Fibroblast of upper back skin (primary cell): ENCODE results near the gene LMTK2.
"Not testable (repeated sequence)": the region's sequence is repeated elsewhere in the genome, so short reads cannot be mapped to it uniquely, and the experiment has no call there.

ENCODE experiments used
- DNase-seq: peaks from one replicate; pipeline ENCODE4 v3.0.0-alpha.2; 2013

LMTK2 gene

DNA sequence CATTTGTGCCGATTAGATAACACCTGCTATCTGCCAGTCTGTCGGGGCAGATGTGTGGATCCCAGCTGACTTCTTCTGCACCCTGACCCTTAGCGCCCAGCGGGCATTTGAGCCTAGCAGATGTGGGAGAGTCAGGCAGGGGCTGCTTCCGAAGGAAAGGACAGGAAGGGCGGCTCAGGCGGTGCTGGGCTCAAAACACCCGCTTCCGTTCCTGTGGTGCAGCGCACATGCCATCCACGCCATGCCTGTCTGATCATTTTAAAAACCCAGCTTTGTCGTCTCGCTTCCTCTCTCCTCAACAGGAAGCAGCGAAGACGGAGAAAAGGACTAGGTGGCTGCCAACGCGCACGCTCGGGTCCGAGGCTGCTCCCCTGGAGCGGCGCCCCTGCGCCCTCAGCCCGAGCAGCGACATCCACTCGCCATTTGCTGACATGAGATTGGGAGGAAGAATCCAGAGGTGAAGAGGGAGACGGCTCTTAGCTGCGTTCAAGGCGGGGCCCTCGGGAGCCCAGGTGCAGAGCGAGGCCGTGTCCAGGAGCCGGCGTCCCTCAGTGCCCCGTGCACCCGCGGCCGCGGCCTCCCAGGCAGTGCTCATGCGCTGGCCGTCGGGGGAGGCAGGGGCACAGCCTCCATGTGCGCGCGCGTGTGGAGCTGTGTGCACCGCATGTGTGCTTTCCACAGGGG lies 98.6 kb downstream of the LMTK2 start:
- DNase-seq: no peak

DNA sequence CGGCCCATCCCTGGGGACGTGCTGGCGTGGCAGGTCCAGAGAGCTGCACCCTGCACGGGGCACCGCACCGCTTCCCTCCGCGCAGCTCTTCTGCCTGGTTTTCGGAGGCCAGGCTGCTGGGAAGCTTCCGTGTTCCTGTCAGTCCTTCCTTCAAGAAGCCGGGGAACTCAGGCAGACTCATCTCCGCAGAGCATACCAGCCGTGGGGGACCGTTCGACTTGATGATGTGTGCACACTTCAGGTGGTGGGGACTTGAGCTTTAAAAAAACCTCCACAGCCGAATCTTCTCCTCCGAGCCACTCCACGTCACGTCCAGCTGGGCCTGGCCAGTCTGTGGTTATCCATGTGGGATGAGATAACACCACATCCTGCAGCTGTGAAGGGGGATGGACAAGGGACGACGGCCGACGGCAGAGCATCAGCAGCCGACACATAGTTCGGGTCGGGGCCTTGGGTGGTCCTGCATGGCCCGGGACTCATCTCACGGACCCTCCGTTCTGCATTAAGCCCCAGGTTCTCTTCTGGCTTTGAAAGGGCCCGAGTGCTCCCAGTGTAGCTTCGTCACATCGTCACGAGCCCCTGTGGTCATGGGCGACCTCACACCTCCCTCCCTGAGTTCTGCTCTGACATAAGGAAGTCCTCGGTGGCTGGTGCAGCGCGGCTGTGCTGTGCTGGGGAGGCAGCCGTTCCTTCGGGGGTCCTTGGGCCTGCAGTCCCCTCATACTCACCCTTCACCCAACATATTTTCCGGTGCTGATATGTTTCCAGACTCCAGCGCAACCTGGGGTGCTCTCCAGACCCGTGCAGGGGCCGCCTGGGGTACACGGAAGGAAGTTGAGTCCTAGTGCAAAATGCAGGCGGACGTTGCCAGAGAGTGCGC lies 100.0 kb downstream of the LMTK2 start:
- no peak for DNase-seq

DNA sequence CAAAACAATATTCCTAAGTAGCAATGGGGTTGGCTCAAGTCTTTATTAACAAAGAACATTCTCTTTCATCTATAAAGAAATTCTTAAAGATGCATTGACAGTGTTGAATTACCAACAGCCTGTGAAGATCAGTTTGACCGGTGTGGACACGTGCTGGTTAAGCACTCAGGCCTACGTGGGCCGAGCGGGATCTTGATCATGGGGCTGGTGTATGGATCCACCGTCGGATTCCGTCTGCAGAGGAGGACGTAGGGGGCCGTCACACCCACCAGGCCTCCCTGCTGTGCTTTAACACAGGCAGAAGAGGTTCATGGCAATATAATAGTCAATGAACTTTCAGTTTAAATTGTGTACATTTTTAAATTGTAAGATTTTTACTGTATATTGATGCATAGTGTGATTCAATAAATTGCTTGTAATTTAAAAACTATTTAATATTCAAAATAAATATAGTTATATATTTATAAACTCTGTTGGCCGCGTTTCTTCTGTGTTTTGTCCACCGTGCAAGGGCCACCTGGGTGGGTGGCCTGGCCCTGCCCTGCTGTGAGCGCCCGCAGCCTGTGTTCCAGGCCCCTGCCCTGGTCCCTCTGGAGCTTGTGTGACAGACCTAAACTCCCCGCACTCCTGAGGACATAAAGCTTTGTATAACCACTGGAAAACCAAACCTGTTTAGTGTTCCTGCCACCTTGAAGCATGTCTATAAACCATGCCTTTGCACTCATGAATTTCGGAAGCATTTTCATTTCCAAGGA lies 102.7 kb downstream of the LMTK2 start:
- no peak for DNase-seq

DNA sequence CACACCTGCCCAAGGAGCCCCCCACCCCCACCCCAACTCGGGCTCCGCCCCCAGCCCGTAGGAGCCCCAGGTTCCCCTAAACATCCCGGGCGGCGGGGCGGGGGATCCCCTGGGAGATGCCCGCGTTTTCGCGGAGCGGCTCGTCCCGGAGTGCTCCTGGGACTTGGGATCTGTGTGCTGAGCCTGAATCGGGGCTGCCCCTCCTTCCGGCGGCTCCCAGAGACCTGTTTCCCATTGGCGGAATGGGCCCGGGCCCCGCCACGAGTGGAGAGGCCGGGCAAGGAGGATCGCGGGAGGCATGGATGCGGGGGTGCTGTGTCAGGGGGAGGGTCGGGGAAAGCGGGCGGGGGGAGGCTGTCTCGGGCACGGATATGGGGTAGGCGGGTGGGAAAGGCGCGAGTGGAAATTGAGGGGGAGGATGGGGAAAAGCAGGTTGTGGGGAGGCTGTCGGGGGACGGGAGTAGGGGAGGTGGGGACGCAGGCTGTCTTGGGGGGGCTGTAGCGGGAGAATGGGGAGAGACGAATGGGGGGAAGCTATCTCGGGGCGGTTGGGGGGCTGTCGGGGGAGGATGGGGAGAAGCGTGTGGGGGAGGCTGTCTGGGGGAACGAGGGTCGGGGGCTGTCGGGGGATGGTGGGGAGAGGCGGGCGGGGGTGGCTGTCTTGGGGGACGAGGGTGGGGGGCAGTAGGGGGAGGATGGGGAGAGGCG lies 104.0 kb downstream of the LMTK2 start:
- DNase-seq: peak; percentile 10

DNA sequence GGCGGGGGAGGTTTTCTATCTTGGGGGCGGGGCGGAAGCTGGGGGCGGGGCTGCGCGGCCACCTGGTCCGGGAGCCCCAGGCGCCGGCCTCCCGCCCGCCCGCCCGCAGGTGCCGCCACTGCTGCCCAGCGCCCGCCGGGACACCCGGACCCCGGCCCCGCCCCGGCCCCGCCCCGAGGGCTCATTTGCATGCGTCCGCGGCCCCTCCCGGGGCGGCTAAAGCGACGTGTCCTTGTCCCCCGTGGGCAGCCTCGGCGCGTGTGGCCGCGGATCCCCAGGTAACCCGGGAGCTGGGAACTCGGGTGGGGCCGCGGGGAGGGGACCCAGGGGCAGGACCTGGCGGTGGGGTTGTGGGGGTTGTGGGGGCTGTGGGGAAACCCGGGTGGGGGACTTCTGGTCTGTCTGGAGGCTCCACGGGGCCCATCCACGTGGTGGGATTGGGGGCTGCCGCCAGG lies 104.6 kb downstream of the LMTK2 start, which contains the start of gene BHLHA15:
BHLHA15 (plus strand) TSS at position 219 of the 455 bp plus-strand sequence. CDS start 871 bp downstream, outside the sequence.
- no peak for DNase-seq

DNA sequence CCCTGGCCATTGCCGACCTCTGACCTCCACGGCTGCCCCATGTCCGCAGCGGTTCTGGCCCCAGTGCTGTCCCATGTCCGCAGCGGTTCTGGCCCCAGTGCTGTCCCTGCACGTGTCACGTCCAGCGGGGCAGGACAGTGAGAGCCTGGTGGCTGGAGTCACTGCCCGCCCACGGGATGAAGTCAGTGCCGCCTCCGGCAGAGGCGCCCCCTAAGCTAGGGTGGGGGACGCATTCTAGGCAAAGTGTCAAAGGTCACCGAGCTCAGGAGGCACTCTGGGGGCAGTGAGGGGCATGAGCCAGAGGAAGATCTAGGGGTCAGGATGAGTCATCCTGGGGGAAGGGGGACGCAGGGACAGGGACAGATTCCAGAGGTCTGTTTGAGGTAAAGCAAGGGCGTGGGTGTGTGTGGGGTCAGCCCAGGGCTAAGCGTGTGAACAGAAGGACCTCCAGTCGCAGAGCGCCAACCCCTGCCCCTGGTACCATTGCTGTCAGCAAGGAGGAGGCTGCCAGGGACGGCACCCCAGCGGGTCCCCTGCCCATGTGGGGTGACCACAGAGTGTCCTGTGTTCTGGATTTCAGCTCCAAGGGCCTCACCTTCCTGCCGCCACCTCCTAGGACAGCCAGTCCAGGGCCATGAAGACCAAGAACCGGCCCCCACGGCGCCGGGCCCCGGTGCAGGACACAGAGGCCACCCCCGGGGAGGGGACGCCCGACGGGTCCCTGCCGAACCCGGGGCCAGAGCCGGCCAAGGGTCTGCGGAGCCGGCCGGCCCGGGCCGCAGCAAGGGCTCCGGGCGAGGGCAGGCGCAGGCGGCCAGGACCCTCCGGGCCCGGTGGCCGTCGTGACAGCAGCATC lies 105.2 kb downstream of the LMTK2 start:
- no peak for DNase-seq

DNA sequence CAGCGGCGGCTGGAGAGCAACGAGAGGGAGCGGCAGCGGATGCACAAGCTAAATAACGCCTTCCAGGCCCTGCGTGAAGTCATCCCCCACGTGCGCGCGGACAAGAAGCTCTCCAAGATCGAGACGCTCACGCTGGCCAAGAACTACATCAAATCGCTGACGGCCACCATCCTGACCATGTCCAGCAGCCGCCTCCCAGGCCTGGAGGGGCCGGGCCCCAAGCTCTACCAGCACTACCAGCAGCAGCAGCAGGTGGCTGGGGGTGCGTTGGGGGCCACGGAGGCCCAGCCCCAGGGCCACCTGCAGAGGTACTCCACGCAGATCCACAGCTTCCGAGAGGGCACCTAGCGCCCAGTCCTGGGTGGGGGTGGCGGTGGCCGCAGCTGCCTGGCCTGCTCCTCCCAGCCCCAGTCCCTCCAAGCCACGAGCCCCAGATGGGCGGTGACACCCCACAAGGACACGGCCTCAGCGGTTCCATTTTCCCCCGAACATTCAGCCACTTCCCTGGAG lies 105.9 kb downstream of the LMTK2 start:
- DNase-seq: no peak

DNA sequence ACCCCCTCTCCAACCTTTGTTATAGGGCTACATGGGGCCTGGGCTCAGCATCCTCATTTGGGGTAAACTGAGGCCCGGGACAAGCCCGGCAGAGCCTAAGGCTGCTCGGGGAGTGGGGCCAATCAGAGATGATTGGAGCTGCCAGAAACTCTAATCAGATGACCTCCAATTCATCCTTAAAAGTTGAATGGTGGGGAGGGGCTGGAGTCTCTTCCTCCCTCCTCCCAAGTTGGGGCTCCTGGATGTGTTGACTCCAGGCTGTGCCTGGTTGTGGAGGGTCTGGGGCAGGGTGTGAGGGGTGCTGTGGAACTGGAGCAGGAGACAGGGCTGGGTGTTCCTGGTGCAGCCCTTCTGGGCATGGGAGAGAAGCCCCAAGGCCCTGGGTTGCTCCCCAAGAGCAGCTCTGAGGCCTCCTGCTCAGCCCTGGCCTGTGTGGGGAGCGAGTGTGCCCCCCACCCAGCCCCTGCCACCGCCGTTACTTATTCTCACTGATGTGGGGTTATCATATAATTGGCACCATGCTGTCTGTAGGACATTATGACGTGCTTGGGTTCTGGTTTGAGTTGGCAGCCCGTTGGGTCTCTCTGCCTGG lies 106.7 kb downstream of the LMTK2 start:
- no peak for DNase-seq

DNA sequence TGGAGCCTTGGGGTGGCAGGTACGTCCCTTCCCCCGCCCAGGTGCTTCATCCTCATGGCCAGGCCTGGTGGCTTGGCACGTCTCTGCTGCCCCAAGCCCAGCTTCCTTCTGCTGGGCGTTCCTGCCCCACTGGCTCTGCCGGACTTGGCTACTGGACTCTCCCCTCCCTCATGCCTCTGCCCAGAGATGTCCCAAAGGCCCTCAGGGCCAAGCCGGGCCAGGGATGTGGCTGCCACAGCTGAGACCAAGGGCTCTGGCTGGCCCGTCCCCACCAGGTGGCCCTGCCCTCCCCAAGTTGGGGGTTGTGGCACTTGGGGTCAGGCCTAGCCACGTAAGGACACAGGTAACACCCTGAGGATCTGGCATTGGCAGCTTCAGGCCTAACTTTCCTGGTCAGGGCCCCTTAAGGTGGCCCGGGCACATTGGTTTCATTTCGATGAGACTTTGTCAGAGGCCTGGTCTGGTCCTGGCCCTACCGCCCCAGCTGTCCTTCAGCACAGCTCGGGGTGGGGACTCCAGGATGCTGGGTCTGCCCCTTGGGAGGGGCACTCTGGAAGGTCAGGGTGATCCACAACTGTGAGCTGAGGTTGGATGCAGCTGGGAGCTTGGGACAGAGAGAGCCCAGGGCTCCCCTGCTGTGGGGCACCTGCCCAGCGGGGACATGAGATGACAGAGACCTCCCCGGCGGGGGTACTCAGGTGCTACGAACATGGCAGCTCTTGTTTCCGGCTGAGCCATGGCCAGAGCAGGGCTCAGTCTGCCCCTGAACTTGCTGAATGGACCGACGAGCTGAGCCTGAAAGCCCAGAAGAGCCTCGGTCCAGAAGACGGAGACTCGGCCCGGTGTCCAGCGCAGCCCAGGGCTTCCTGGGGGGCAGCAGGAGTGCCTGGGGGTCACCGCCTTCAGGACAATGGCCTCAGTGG lies 107.5 kb downstream of the LMTK2 start:
- no peak for DNase-seq

DNA sequence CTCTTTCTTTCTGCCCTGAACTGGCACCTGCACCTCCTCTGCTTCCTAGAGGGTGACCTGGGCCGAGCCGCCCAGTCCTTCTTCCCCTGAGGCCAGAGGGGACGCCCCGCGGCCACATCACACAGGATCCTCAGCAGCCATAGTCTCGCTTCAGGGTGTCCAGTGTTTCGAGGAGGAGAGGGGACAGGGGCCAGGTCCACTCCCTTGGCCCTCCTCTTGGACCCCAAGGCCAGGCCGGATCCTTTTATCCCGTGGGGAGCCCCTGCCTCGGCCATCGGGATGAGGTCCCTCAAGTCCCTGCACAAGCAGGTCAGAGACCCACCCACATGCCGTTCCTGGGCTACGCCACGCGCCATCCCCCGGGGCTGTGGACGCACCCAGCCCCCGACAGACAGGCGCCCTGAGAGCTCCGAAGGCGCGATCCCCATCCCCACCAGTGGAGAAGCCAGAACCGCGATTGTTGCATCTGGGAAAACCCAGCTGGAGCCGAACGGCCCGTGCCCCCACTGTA lies 108.2 kb downstream of the LMTK2 start:
- DNase-seq: no peak

DNA sequence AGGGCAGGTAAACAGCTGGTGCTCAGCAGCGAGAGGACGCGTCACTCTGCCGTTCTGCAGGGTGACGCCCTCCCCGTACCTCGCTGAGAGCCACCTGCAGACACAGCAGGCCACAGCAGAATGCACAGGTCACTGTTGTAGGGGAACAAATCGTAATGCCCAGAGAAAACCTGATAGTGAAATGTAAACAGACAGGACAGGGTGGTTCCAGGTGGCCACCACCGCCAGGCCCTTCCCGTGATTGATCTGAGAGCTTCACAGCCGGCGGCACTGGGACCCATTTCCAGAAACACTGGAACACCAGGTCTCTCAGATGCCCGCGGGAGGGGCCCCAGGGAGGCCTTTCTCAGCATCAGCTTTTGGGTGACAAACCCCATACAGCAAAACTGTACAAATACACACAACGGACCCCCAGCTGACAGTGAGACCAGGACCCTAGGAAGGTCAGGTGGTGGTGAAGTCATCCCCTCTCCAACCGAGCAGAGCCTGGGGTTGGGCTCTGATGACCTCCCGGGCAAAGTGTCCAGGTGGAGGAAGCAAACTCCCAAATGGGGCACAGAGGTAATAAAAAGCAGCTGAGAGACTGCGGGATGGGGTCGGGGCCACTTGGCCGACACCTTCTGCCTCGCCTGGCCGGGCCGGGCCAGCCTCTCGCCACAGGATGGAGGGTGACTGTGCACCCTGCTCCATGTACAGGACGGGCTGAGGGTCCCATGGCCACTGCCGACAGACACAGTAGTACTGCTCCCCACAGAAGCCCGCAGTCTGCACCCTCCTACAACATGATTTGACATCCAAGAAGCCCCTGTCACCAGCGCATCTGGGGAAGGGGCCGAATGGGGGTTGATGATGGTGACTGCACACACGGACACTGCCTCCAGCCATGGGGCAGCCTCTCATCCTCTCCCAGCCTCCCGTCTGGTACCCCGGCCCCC lies 109.2 kb downstream of the LMTK2 start:
- no peak for DNase-seq

DNA sequence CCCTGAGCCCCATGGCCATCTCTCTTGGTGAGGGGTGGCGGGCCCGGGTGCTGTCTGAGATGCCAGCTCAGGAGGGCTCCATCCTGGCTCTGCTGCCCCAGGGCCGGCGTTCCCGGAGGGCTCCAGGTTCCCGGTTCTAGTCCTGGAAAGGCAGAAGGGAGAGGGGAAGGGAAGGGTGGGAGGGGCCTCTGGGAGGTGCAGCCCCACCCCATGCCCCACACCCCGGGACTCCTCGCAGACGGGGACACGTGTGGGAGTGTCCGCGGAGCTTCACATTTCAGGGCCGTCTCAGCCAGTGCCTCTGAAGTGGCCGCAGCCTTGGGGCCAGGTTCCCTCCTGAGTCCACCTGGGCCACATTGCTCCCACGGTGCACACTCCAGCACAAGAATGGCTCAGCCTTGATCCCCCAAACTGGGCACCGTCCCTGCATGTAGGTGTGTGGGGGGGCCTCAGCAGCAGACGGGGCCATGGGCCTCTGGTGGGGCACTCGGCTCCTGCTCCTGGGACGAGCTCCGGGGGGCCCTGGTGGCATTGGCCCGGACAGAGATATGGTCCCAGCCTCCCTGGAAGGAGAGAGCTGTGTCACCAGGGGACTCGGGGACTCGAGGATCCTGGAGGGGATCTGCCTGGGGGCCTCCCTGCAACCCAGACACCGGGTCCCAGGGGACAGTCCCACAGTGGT lies 110.4 kb downstream of the LMTK2 start:
- DNase-seq: no peak

DNA sequence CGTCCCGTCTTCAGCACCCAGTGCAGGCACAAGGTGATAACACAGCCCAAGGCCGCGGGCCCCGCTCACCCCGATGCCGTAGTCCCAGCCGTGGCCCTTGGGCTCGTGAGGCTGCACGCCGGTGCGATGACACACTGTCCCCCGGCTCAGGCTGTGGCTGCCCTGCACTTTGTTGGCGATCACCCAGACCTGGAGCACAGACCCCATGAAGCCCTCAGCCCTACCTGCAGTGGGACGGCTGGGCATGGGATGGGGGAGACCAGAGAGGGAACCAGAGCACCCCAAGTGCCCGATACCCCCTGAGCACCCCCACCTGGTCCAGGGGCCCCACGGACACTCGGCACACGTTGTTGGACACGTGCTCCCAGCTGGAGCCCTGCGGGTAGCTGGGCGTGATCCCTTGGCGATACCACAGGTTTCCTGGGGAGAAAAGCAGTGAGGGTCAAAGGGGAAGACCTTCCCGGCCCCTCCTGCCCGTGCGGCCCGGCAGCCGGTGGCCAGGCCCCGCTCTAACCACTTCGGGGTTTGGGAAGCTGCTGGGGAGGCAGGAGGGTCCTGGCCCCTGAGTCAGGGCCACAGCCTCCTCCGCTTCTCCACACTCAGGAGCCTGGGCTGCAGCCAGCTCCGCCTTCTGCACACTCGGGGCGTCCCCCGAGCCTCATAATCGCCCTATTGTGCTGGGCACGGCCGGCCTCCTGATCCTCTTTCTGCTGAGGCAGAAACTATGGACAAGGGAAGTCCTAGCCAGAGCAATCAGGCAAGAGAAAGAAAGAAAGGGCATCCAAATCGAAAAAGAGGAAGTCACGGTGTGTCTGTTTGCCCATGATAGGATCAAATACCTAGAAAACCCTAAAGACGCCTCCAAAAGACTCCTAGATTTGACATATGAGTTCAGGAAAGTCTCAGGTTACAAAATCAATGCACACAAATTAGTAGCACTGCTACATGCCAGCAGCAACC lies 111.2 kb downstream of the LMTK2 start:
- no peak for DNase-seq

DNA sequence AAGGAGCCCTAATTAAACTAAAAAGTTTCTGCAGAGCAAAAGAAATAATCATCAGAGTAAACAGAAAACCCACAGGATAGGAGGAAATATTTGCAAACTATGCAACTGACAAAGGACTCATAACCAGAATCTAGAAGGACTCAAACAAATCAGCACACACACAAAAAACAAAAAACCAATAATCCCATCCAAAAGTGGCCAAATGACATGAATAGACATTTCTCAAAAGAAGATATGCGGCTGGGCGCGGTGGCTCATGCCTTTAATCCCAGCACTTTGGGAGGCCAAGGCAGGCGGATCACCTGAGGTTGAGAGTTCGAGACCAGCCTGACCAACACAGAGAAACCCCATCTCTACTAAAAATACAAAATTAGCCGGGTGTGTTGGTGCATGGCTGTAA lies 112.7 kb downstream of the LMTK2 start:
- DNase-seq: not testable (repeated sequence)

DNA sequence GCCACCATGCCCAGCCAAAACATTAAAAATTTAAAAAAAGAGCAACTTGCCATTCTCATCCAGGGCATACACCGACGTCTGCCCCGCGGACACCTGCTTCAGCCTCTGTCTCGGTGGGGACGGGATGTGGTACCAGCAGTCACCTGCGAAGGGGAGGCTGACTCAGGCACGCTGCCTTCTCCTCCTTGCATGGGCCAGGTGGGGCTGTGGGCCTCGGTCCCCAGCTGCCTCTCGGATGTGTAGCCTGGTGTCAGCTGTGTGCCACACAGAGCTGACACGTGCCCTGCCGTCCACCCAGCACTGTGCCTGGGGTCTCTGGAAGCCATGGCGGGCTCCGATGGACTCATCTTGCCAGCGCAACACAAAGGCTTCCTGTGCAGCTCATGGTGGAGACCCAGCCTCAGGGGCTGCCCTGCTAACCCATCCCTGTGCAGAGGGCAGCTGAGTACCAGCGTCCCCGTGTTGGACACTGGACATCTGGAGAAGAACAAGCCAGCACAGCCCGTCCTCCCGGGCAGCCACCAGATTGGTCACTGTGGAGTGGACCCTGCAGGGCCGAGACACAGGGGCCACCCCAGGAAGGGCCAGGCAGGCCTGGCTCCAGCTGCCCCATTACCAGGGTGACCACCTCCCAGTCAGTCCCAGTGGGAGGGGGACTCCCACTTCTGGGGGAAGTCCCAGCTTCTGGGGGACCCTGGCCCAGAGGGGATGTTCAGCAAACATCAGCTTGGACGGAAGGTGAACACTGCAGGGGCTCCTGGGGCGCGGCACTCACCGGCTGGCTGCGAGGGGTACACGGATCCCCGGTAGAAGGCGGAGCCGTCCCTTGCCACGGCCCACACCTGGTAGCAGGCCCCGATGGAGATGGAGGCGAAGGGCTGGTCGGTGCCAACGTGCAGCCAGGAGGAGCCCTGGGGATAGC lies 115.2 kb downstream of the LMTK2 start:
- DNase-seq: no peak
